Spleen (tissue), 11 donors: Measurements from ENCODE around the gene SASS6. TPM values are rescaled to one million over a fixed set of nuclear protein-coding genes. Genes with fewer than 3 reads are reported as not detected.

ENCODE experiments used
- DNase-seq: peaks from one replicate; pipeline ENCODE4 v3.0.0-alpha.2; 2020
- H3K27ac ChIP-seq, 8 donors: fragments of 200-600 bp; sonication (generic) in 7 of 8; 1 replicate in 4 of 8; 2 replicates in 4 of 8; pipeline versions ENCODE4 v1.5.0 to v1.8.0; 2016 to 2021; ENCODE audit warnings: inconsistent platforms in 4 of 8, mild to moderate bottlenecking in 4 of 8, moderate library complexity in 1 of 8
- H3K27me3 ChIP-seq, 7 donors: fragments of 200-600 bp; sonication (generic) in 6 of 7; replicated peaks in 1 of 7; 1 replicate in 4 of 7; 2 replicates in 3 of 7; pipeline versions ENCODE4 v1.5.0 to v1.8.0; 2016 to 2021; ENCODE audit warnings: inconsistent platforms in 3 of 7, mild to moderate bottlenecking in 1 of 7
- H3K36me3 ChIP-seq, 6 donors: fragments of 200-600 bp; sonication (generic) in 5 of 6; 1 replicate in 4 of 6; 2 replicates in 2 of 6; pipeline versions ENCODE4 v1.5.0 to v1.8.0; 2016 to 2021; ENCODE audit warnings: inconsistent platforms in 2 of 6
- H3K4me1 ChIP-seq, 6 donors: fragments of 200-600 bp; sonication (generic) in 5 of 6; 1 replicate in 3 of 6; 2 replicates in 3 of 6; pipeline versions ENCODE4 v1.5.0 to v1.8.0; 2016 to 2021; ENCODE audit warnings: inconsistent platforms in 3 of 6
- H3K4me3 ChIP-seq, 8 donors: fragments of 200-600 bp; sonication (generic) in 7 of 8; 1 replicate in 4 of 8; 2 replicates in 4 of 8; pipeline versions ENCODE4 v1.5.0 to v1.8.0; 2016 to 2021; ENCODE audit warnings: inconsistent platforms in 4 of 8, mild to moderate bottlenecking in 4 of 8, moderate library complexity in 2 of 8
- H3K9me3 ChIP-seq, 8 donors: fragments of 200-600 bp; sonication (generic) in 7 of 8; 1 replicate in 4 of 8; 2 replicates in 4 of 8; pipeline versions ENCODE4 v1.5.0 to v1.8.0; 2016 to 2021; ENCODE audit warnings: inconsistent platforms in 4 of 8
- CTCF ChIP-seq, 11 experiments: fragments of 200-600 bp in 7 of 11; fragments of 450-650 bp in 4 of 11; sonication (generic) in 4 of 11; IDR thresholded peaks in 8 of 11; conservative IDR thresholded peaks in 3 of 11; 1 replicate in 7 of 11; 2 replicates in 4 of 11; pipeline versions ENCODE4 v1.4.0 to v1.8.0; 2016 to 2021; ENCODE audit warnings: antibody characterized with exemption in 11 of 11, inconsistent platforms in 4 of 11, mild to moderate bottlenecking in 1 of 11
- POLR2A ChIP-seq, 3 donors: fragments of 450-650 bp; IDR thresholded peaks; one replicate each; pipeline ENCODE4 v1.5.1; 2017; ENCODE audit warnings: antibody characterized with exemption in 3 of 3, mild to moderate bottlenecking in 1 of 3
- POLR2AphosphoS5 ChIP-seq, 3 donors: sonication (generic); formaldehyde crosslinking; IDR thresholded peaks; one replicate each; pipeline ENCODE4 v1.5.1; 2017; ENCODE audit warnings: antibody characterized with exemption in 3 of 3
- WGBS, 5 donors: extraction: QIAGEN DNeasy Blood & Tissue Kit in 3 of 5; methylation state at CpG; one replicate each; pipeline versions ENCODE4 v1.1.5 to v1.1.7; 2013 to 2018; 5-methylcytosine and 5-hydroxymethylcytosine counted together
- intact Hi-C: fragments of 100-400 bp; cut with DNase I; formaldehyde crosslinking; loops from one replicate; pipeline ENCODE4 v1.15.0; 2023; ENCODE audit warnings: low total_unique reads
- polyA plus RNA-seq, 3 donors: library from polyadenylated mRNA; stranded (reverse); fragments of 200-250 nt; gene quantifications; one replicate each; pipeline ENCODE4 v1.2.1, GENCODE V29; 2013
- total RNA-seq, 7 donors: library from RNA; depleted of rRNA in 3 of 7; stranded (reverse); fragments of >200 nt in 3 of 7; fragmentation: NEBNext Ultra II Directional in 4 of 7; extraction: Animal tissue kit (Norgen Biotek cat#: 25700) in 4 of 7; gene quantifications; one replicate each; pipeline versions ENCODE4 v1.1.0 to v1.2.1, GENCODE V29; 2016 to 2021
- donor health status: healthy with polysubstance abuse.
- donor health status: DM: no; HTN: no; CAD: no; lungs with moderate emphysema.
- donor health status: DM: no; HTN: no; CAD: no.
- donor health status: Bipolar disorder and iron deficiency.
- donor health status: healthy.
- donor health status: DM: no; HTN: no; CAD: no.
- donor health status: DM: yes; HTN: yes; CAD: no.

SASS6 gene
- total and polyA plus RNA-seq, 10 donors, result 2.7 to 9.2 (median 4.2) TPM

GRCh38 chr1:100065969-100066227 is 66.8 kb downstream of the SASS6 start:
- WGBS, 5 donors, result 85 to 92% (median 89%) methylated on average over 2 of the region's 2 CpGs
- peaks cover 7 to 97% (median 71%) of the 10 kb centered on the region in 6 donors for H3K36me3 ChIP-seq

GRCh38 chr1:100065183-100065968 is 67.4 kb downstream of the SASS6 start:
- Histone ChIP-seq H3K9me3 (no peaks in the 10 kb centered on the region), H3K4me1 (peaks cover 0 to 20% (median 10%) of the 10 kb centered on the region in 6 donors), H3K27ac (peak overlapping the region in 2 of 8 donors; percentile 24 to 39), H3K4me3 (no peak overlapping the region), H3K27me3 (no peaks in the 10 kb centered on the region), H3K36me3 (peaks cover 4 to 97% (median 71%) of the 10 kb centered on the region in 6 donors)
- intact Hi-C loops, result no loop called here
- 67 to 79% (median 74%) methylated on average over 1 of the region's 1 CpG for WGBS, 5 donors
- TF ChIP-seq CTCF (IDR thresholded peaks at IDR 0.05 in 8 of 11, conservative IDR thresholded peaks at IDR 0.05 in 3 of 11) (no peak), POLR2AphosphoS5 (IDR thresholded peaks at IDR 0.05) (no peak), POLR2A (IDR thresholded peaks at IDR 0.05) (no peak)
- DNase-seq, result no peak

More at GRCh38 chr1:100065969-100066227, 66.8 kb downstream of the SASS6 start:
- no peak for TF ChIP-seq POLR2AphosphoS5 (IDR thresholded peaks at IDR 0.05)
- no peak for TF ChIP-seq POLR2A (IDR thresholded peaks at IDR 0.05)
- no peak for TF ChIP-seq CTCF (IDR thresholded peaks at IDR 0.05 in 8 of 11, conservative IDR thresholded peaks at IDR 0.05 in 3 of 11)
- Histone ChIP-seq H3K27me3 (no peaks in the 10 kb centered on the region), H3K9me3 (no peaks in the 10 kb centered on the region), H3K27ac (peak overlapping the region in 1 of 8 donors; percentile 39), H3K4me1 (peaks cover 0 to 20% (median 10%) of the 10 kb centered on the region in 6 donors), H3K4me3 (no peak overlapping the region)
- intact Hi-C loops, result no loop called here
- DNase-seq, result no peak

GRCh38 chr1:100061681-100062080 is 71.0 kb downstream of the SASS6 start:
- Histone ChIP-seq H3K27ac (no peak overlapping the region), H3K36me3 (peaks cover 0 to 97% (median 57%) of the 10 kb centered on the region in 6 donors), H3K27me3 (no peaks in the 10 kb centered on the region), H3K4me1 (peaks cover 0 to 20% (median 10%) of the 10 kb centered on the region in 6 donors), H3K4me3 (no peak overlapping the region), H3K9me3 (no peaks in the 10 kb centered on the region)
- no peak for DNase-seq
- TF ChIP-seq POLR2AphosphoS5 (IDR thresholded peaks at IDR 0.05) (no peak), POLR2A (IDR thresholded peaks at IDR 0.05) (no peak), CTCF (IDR thresholded peaks at IDR 0.05 in 8 of 11, conservative IDR thresholded peaks at IDR 0.05 in 3 of 11) (no peak)
- intact Hi-C loops, result no loop called here
- WGBS, 5 donors, result 94 to 97% (median 95%) methylated on average over 3 of the region's 3 CpGs

- Histone ChIP-seq H3K27ac (no peak overlapping the region), H3K27me3 (no peaks in the 10 kb centered on the region), H3K36me3 (peaks cover 0 to 62% (median 18%) of the 10 kb centered on the region in 6 donors), H3K9me3 (no peaks in the 10 kb centered on the region), H3K4me1 (peaks cover 0 to 52% (median 25%) of the 10 kb centered on the region in 6 donors), H3K4me3 (no peak overlapping the region)
- TF ChIP-seq POLR2AphosphoS5 (IDR thresholded peaks at IDR 0.05) (no peak), CTCF (IDR thresholded peaks at IDR 0.05 in 8 of 11, conservative IDR thresholded peaks at IDR 0.05 in 3 of 11) (no peak)
- 95 to 98% (median 97%) methylated on average over 4 of the region's 4 CpGs for WGBS, 5 donors
- intact Hi-C loops, result no loop called here
- no peak for DNase-seq
Observed at GRCh38 chr1:100053727-100054126, 79.0 kb downstream of the SASS6 start.
